Measurements from ENCODE around the gene NCAPH2. TPM values are rescaled to one million over a fixed set of nuclear protein-coding genes. Genes with fewer than 3 reads are reported as not detected.

The NCAPH2 gene
- polyA plus RNA-seq, 3 donors: 12.5 to 23.6 (median 18.1) TPM

- H3K9me3 Mint-ChIP-seq: peaks cover 0 to 2% (median 0%) of the 10 kb centered on the region in 7 donors
- peak overlapping the region; percentile 97 to 100 (median 99) for H3K27ac Mint-ChIP-seq
- Histone ChIP-seq H3K79me2 (ENCODE audit: insufficient read depth, low read length) (peaks cover 9% of the 10 kb centered on the region), H3K36me3 (replicated peaks in 1 of 2; ENCODE audit: control insufficient read depth in 1 of 2, insufficient read depth in 2 of 2, low read length in 2 of 2) (no peaks in the 10 kb centered on the region), H3K27ac (ENCODE audit: low read depth in 1 of 2, low read length in 2 of 2) (peak overlapping the region; percentile 99 to 100), H2AFZ (ENCODE audit: insufficient read depth, low read depth, low read length, poor library complexity, severe bottlenecking) (no peak overlapping the region), H3K4me3 (replicated peaks in 1 of 3; ENCODE audit: low read depth in 2 of 3, low read length in 3 of 3) (peak overlapping the region in 2 of 3 experiments; percentile 28 to 62), H3K4me1 (ENCODE audit: control insufficient read depth in 1 of 2, insufficient read depth in 2 of 2, low read length in 2 of 2) (peaks cover 87 to 96% of the 10 kb centered on the region in 2 donors), H4K20me1 (ENCODE audit: insufficient read depth, low read length) (no peaks in the 10 kb centered on the region), H3K9ac (ENCODE audit: insufficient read depth, low read length, poor library complexity, severe bottlenecking) (peak overlapping the region; percentile 92), H3K9me3 (replicated peaks in 1 of 2; ENCODE audit: control insufficient read depth in 1 of 2, insufficient read depth in 1 of 2, low read length in 2 of 2) (no peaks in the 10 kb centered on the region), H3K4me2 (replicated peaks; ENCODE audit: extremely low read depth, low read length, poor library complexity, severe bottlenecking) (peak overlapping the region; percentile 52), H3K27me3 (ENCODE audit: control insufficient read depth in 2 of 2, insufficient read depth in 2 of 2, low read length in 2 of 2) (no peaks in the 10 kb centered on the region)
- intact Hi-C loops (cut with micrococcal nuclease): loop anchor here (1.0 kb wide), 2 partner anchors 12 to 13 kb away; partner anchors contain the start of gene TYMP (in 1 of the 2)
- peaks cover 74% of the 10 kb centered on the region for H3K4me1 Mint-ChIP-seq
- H3K4me3 Mint-ChIP-seq: peak overlapping the region; percentile 80 to 82
- H3K36me3 Mint-ChIP-seq: peaks cover 7 to 9% of the 10 kb centered on the region in 2 donors
- TF ChIP-seq CTCF (IDR thresholded peaks at IDR 0.05): peak; percentile 23
- peaks cover 0 to 10% (median 3%) of the 10 kb centered on the region in 3 donors for H3K27me3 Mint-ChIP-seq (ENCODE audit: low read depth in 3 of 3)
- DNase-seq: peak; percentile 96 to 98 (median 98)
- 4% methylated on average over 14 of the region's 19 CpGs for WGBS (ENCODE audit: insufficient coverage)
These were observed 34.4 kb downstream of the NCAPH2 start for GRCh38 chr22:50542416-50542927.

GRCh38 chr22:50544078-50544745 is 36.2 kb downstream of the NCAPH2 start:
- Histone ChIP-seq H3K27me3 (ENCODE audit: control insufficient read depth in 2 of 2, insufficient read depth in 2 of 2, low read length in 2 of 2) (no peaks in the 10 kb centered on the region), H2AFZ (ENCODE audit: insufficient read depth, low read depth, low read length, poor library complexity, severe bottlenecking) (peak overlapping the region; percentile 61), H3K4me3 (replicated peaks in 1 of 3; ENCODE audit: low read depth in 2 of 3, low read length in 3 of 3) (peak overlapping the region; percentile 18 to 73 (median 34)), H3K4me1 (ENCODE audit: control insufficient read depth in 1 of 2, insufficient read depth in 2 of 2, low read length in 2 of 2) (peaks cover 78 to 96% of the 10 kb centered on the region in 2 donors), H3K9ac (ENCODE audit: insufficient read depth, low read length, poor library complexity, severe bottlenecking) (peak overlapping the region; percentile 73), H3K27ac (ENCODE audit: low read depth in 1 of 2, low read length in 2 of 2) (peak overlapping the region; percentile 99 to 100), H3K36me3 (replicated peaks in 1 of 2; ENCODE audit: control insufficient read depth in 1 of 2, insufficient read depth in 2 of 2, low read length in 2 of 2) (no peaks in the 10 kb centered on the region), H3K9me3 (replicated peaks in 1 of 2; ENCODE audit: control insufficient read depth in 1 of 2, insufficient read depth in 1 of 2, low read length in 2 of 2) (no peaks in the 10 kb centered on the region), H3K4me2 (replicated peaks; ENCODE audit: extremely low read depth, low read length, poor library complexity, severe bottlenecking) (peak overlapping the region; percentile 81), H4K20me1 (ENCODE audit: insufficient read depth, low read length) (no peaks in the 10 kb centered on the region), H3K79me2 (ENCODE audit: insufficient read depth, low read length) (peaks cover 13% of the 10 kb centered on the region)
- DNase-seq: peak; percentile 86 to 89 (median 86)
- peaks cover 2 to 5% of the 10 kb centered on the region in 2 donors for H3K36me3 Mint-ChIP-seq
- intact Hi-C loops (cut with micrococcal nuclease): loop anchor here (2.0 kb wide), 2 partner anchors 17 to 19 kb away; partner anchors contain the start of gene SYCE3 (in 1 of the 2)
- H3K4me1 Mint-ChIP-seq: peaks cover 66% of the 10 kb centered on the region
- peak; percentile 76 for TF ChIP-seq CTCF (IDR thresholded peaks at IDR 0.05)
- H3K27me3 Mint-ChIP-seq (ENCODE audit: low read depth in 3 of 3): peaks cover 1 to 20% (median 3%) of the 10 kb centered on the region in 3 donors
- peaks cover 0 to 3% (median 0%) of the 10 kb centered on the region in 7 donors for H3K9me3 Mint-ChIP-seq
- H3K27ac Mint-ChIP-seq: peak overlapping the region; percentile 97 to 100 (median 99)
- WGBS (ENCODE audit: insufficient coverage): 3% methylated on average over 46 of the region's 52 CpGs
- H3K4me3 Mint-ChIP-seq: peak overlapping the region; percentile 72 to 79
